DND-41 (cell line): ENCODE measurements around the gene NF1.

Source experiments
- CTCF ChIP-seq: IDR thresholded peaks from 2 replicates; pipeline ENCODE4 v1.5.1; 2012; ENCODE audit warnings: borderline replicate concordance, low read length, moderate library complexity, mild to moderate bottlenecking; ENCODE audit not compliant: poor library complexity, severe bottlenecking; ENCODE audit errors: extremely low read depth
- EZH2 ChIP-seq: IDR thresholded peaks from 3 replicates; pipeline ENCODE4 v1.6.1; 2012; ENCODE audit warnings: borderline replicate concordance, low read depth, mild to moderate bottlenecking, moderate library complexity, low read length, inconsistent platforms; ENCODE audit not compliant: severe bottlenecking

DNA sequence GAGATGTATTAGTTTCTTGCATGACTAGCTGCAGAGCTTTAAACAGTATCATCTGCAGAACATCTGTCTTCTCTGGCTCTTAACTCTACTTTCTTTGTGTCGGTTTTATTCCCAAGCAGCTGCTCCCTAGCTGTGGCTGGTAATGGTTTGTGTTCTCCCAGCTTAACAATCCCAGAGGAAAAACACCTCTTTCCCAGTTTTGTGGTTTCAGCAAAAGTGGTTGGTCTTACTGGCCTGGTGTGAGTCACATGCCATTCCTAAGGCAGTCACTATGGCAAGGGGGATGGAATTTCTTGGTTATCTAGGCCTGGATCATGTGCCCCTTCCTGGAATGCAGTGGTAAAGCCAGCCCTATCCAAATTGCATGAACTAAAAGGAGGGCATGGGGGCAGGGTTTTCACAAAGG lies 174.8 kb downstream of the NF1 start:
- no peak for TF ChIP-seq CTCF
- no peak for TF ChIP-seq EZH2
